Smooth muscle cell of the brain vasculature (primary cell): ENCODE data around the gene ZPR1.
A peak's percentile ranks its signal among the peaks of the same experiment; 100 is the strongest.
"Not testable (repeated sequence)": the region's sequence is repeated elsewhere in the genome, so short reads cannot be mapped to it uniquely, and the experiment has no call there.

Experiments
- DNase-seq: peaks from one replicate; pipeline ENCODE4 v3.0.0-alpha.2; 2012; ENCODE audit warnings: low read depth, low spot score

ZPR1 gene, protein sequence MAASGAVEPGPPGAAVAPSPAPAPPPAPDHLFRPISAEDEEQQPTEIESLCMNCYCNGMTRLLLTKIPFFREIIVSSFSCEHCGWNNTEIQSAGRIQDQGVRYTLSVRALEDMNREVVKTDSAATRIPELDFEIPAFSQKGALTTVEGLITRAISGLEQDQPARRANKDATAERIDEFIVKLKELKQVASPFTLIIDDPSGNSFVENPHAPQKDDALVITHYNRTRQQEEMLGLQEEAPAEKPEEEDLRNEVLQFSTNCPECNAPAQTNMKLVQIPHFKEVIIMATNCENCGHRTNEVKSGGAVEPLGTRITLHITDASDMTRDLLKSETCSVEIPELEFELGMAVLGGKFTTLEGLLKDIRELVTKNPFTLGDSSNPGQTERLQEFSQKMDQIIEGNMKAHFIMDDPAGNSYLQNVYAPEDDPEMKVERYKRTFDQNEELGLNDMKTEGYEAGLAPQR

GRCh38 chr11:116787786-116788486 lies at the start of gene ZPR1:
ZPR1 (minus strand) TSS chr11:116788023; CDS start chr11:116787990, 33 bp downstream.
- no peak for DNase-seq

GRCh38 chr11:116836632-116836991 lies 48.8 kb upstream of the ZPR1 start:
- DNase-seq: no peak

DNA sequence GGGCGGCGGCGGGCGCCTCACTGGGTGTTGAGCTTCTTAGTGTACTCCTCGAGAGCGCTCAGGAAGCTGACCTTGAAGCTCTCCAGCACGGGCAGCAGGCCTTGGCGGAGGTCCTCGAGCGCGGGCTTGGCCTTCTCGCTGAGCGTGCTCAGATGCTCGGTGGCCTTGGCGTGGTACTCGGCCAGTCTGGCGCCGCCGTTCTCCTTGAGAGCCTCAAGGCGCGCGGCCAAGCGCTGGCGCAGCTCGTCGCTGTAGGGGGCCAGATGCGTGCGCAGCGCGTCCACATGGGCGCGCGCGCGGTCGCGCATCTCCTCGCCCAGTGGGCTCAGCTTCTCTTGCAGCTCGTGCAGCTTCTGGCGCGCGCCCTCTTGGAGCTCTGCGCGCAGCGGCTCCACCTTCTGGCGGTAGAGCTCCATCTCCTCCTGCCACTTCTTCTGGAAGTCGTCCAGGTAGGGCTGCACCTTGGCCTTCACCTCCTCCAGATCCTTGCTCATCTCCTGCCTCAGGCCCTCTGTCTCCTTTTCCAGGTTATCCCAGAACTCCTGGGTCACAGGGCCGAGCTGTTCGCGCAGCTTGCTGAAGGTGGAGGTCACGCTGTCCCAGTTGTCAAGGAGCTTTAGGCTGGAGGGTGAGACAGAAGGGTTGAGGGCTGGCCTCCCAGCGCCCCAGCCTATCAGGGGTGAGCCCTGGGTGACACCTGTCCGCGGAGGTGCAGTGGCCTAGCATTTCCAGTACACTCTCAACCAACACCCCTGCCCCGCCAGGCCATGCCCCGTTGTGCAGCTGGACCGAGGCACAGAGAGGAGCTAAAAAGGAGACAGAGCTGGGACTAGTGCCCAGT lies 48.2 kb upstream of the ZPR1 start:
- peak; percentile 83 for DNase-seq

GRCh38 chr11:116835042-116835772 lies 47.4 kb upstream of the ZPR1 start:
- DNase-seq: no peak

DNA sequence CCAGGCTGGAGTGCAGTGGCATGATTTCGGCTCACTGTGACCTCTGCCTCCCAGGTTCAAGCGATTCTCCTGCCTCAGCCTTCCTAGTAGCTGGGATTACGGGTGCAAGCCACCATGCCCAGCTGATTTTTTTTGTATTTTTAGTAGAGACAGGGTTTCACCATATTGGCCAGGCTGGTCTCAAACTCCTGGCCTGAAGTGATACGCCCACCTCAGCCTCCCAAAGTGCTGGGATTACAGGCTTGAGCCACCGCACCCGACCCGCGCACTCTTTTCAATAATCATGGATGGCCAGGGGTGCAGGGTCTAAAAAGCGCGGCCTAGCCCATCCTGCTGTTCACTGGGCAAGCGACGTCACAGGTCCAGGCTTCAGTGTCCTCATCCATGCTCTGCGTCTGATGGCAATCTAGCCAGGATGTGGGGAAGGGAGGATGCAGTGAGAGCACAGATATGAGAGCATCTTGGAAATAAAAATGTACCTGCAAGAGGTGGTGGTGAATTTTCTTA lies 46.8 kb upstream of the ZPR1 start:
- not testable (repeated sequence) for DNase-seq

GRCh38 chr11:116833816-116834534 lies 46.2 kb upstream of the ZPR1 start:
- DNase-seq: no peak

DNA sequence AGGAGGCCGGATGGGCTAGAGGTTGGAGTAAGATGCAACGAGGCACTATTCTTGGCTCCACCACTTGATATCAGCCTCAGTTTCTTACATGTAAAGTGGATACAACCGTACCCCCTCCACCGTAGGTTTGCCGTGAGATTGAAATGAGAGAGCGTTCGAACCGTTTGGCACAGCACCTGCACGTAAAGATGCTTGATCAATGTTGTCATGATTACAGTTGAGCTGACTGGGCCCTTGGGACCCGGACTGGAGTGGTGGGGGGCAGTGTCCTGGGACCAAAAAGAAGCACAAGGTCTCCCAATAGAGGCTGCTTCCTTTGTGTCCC lies 45.6 kb upstream of the ZPR1 start:
- no peak for DNase-seq

DNA sequence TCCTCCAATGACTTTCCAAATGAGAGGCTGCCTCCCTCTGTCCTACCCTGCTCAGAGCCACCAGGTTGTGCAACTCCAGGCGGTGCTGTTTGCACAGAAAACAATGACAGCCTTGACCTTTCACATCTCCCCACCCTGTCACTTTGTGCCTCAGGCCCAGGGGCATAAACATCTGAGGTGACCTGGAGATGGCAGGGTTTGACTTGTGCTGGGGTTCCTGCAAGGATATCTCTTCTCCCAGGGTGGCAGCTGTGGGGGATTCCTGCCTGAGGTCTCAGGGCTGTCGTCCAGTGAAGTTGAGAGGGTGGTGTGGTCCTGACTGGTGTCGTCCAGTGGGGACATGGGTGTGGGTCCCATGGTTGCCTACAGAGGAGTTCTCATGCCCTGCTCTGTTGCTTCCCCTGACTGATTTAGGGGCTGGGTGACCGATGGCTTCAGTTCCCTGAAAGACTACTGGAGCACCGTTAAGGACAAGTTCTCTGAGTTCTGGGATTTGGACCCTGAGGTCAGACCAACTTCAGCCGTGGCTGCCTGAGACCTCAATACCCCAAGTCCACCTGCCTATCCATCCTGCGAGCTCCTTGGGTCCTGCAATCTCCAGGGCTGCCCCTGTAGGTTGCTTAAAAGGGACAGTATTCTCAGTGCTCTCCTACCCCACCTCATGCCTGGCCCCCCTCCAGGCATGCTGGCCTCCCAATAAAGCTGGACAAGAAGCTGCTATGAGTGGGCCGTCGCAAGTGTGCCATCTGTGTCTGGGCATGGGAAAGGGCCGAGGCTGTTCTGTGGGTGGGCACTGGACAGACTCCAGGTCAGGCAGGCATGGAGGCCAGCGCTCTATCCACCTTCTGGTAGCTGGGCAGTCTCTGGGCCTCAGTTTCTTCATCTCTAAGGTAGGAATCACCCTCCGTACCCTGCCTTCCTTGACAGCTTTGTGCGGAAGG lies 44.8 kb upstream of the ZPR1 start:
- no peak for DNase-seq

DNA sequence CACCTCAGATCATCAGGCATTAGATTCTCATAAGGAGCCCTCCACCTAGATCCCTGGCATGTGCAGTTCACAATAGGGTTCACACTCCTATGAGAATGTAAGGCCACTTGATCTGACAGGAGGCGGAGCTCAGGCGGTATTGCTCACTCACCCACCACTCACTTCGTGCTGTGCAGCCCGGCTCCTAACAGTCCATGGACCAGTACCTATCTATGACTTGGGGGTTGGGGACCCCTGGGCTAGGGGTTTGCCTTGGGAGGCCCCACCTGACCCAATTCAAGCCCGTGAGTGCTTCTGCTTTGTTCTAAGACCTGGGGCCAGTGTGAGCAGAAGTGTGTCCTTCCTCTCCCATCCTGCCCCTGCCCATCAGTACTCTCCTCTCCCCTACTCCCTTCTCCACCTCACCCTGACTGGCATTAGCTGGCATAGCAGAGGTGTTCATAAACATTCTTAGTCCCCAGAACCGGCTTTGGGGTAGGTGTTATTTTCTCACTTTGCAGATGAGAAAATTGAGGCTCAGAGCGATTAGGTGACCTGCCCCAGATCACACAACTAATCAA lies 44.0 kb upstream of the ZPR1 start:
- DNase-seq: no peak

DNA sequence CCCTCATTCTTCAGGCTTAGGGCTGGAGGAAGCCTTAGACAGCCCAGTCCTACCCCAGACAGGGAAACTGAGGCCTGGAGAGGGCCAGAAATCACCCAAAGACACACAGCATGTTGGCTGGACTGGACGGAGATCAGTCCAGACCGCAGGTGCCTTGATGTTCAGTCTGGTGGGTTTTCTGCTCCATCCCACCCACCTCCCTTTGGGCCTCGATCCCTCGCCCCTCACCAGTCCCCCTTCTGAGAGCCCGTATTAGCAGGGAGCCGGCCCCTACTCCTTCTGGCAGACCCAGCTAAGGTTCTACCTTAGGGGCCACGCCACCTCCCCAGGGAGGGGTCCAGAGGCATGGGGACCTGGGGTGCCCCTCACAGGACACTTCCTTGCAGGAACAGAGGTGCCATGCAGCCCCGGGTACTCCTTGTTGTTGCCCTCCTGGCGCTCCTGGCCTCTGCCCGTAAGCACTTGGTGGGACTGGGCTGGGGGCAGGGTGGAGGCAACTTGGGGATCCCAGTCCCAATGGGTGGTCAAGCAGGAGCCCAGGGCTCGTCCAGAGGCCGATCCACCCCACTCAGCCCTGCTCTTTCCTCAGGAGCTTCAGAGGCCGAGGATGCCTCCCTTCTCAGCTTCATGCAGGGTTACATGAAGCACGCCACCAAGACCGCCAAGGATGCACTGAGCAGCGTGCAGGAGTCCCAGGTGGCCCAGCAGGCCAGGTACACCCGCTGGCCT lies 42.5 kb upstream of the ZPR1 start:
- DNase-seq: no peak

DNA sequence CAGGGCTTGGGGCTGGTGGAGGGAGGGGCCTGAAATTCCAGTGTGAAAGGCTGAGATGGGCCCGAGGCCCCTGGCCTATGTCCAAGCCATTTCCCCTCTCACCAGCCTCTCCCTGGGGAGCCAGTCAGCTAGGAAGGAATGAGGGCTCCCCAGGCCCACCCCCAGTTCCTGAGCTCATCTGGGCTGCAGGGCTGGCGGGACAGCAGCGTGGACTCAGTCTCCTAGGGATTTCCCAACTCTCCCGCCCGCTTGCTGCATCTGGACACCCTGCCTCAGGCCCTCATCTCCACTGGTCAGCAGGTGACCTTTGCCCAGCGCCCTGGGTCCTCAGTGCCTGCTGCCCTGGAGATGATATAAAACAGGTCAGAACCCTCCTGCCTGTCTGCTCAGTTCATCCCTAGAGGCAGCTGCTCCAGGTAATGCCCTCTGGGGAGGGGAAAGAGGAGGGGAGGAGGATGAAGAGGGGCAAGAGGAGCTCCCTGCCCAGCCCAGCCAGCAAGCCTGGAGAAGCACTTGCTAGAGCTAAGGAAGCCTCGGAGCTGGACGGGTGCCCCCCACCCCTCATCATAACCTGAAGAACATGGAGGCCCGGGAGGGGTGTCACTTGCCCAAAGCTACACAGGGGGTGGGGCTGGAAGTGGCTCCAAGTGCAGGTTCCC lies 41.8 kb upstream of the ZPR1 start, which contains the start of gene APOC3:
APOC3 (plus strand) TSS at position 383 of the 659 bp plus-strand sequence. CDS start 676 bp downstream, outside the sequence.
- no peak for DNase-seq

DNA sequence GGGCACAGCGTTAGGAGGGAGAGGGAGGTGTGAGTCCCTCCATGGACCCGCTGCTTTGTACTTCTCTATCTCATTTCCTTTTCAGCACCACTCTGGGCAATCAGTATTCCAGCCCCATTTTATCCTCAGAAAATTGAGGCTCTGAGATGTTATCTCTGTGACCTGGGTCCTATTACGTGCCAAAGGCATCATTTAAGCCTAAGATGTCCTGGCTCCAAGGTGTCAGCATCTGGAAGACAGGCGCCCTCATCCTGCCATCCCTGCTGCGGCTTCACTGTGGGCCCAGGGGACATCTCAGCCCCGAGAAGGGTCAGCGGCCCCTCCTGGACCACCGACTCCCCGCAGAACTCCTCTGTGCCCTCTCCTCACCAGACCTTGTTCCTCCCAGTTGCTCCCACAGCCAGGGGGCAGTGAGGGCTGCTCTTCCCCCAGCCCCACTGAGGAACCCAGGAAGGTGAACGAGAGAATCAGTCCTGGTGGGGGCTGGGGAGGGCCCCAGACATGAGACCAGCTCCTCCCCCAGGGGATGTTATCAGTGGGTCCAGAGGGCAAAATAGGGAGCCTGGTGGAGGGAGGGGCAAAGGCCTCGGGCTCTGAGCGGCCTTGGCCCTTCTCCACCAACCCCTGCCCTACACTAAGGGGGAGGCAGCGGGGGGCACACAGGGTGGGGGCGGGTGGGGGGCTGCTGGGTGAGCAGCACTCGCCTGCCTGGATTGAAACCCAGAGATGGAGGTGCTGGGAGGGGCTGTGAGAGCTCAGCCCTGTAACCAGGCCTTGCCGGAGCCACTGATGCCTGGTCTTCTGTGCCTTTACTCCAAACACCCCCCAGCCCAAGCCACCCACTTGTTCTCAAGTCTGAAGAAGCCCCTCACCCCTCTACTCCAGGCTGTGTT lies 41.1 kb upstream of the ZPR1 start:
- no peak for DNase-seq

DNA sequence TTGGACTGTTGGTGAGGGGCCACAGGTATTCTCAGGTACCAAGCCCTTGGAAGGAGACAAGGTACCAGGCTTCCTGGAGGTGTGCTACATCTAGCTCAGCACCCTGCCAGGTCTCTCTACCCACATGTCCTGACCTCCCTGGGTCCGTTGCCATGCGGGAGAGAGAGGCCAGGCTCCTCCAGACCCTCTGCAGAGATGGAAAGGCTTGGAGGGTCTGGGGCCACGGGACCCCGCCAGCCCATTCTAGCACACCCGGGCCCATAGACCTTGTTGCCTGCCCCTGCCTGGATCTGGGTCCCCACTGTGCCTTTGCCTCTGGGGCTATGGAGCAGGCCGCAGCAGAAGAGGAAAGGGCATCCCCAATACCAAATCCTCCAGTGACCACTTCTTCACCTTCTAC lies 39.6 kb upstream of the ZPR1 start:
- no peak for DNase-seq

- DNase-seq: no peak
Observed at GRCh38 chr11:116826751-116827431, 39.1 kb upstream of the ZPR1 start.

DNA sequence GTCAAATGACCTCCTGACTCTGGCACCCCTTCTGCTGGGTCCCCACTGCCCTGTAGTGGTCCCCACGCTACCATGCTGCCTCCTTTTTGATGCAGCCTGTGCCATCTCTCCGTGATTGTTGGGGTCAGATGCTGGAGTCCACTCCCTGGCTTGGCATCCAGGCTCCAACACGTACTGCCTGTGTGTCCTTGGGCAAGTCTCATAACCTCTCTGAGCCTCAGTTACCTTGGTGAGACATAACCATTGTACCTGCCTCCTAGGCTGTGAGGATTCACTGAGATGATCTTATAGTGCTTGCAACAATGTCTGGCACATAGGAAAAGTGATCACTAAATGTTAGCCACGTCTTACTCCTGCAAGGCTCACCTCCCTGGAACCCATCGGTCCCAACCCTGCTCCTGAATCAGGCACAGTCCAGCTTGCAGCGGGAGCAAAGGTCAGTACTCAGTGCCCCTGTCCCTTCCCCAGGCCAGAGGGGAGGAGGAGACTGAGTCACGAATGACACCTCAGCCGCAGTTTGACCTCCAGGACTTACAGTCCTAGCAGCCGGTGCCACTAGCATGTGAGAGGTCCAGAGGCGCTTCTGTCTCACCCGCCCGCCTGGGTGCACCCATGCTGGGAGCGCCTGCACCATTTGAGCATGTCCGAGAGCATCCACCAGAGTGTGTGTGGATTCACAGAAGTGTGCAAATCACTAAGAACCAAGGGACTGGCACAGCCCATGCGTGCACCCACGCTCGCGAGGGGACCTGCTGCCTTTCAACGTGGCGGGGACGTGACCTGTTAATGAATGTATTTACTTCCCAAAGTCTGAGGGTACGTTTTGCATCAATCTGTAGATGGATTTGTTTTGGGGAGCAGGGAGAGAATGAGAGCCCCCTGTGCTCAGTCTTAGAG lies 38.3 kb upstream of the ZPR1 start:
- no peak for DNase-seq
